GM12864 (cell line): ENCODE measurements around the gene OBP2B.
"Not testable (repeated sequence)": the region's sequence is repeated elsewhere in the genome, so short reads cannot be mapped to it uniquely, and the experiment has no call there.

Source experiments
- DNase-seq: peaks from one replicate; pipeline ENCODE4 v3.0.0-alpha.2; 2011; ENCODE audit warnings: low read depth
- H3K4me3 ChIP-seq: 2 replicates; pipeline ENCODE4 v1.5.1; 2011; ENCODE audit warnings: mild to moderate bottlenecking, low read depth, low read length, control low read depth
- TF ChIP-seq, protein P1 (sequence below): IDR thresholded peaks from 2 replicates; pipeline ENCODE4 v1.5.1; 2011; ENCODE audit warnings: low read depth, mild to moderate bottlenecking, moderate library complexity, low read length, control low read depth, inconsistent platforms; ENCODE audit errors: missing control alignments

OBP2B gene

DNA sequence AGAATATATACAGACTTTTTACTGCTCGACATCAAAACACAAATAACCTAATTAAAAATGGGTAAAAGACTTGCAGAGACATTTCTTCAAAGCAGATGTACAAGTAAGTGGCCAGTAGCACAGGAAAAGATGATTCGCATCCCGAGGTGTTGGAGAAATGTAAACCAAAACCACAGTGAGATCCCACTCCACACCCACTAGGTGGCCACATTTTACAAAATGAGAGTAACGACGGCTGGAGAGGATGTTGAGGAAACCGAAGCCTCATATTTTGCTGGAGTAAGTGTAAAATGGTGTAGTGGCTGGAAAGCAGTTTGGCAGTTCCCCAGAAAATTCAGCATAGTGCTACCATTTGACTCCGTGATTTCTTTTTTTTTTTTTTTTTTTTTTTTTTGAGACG, 24.1 kb downstream of the OBP2B start:
- TF ChIP-seq, protein P1, sequence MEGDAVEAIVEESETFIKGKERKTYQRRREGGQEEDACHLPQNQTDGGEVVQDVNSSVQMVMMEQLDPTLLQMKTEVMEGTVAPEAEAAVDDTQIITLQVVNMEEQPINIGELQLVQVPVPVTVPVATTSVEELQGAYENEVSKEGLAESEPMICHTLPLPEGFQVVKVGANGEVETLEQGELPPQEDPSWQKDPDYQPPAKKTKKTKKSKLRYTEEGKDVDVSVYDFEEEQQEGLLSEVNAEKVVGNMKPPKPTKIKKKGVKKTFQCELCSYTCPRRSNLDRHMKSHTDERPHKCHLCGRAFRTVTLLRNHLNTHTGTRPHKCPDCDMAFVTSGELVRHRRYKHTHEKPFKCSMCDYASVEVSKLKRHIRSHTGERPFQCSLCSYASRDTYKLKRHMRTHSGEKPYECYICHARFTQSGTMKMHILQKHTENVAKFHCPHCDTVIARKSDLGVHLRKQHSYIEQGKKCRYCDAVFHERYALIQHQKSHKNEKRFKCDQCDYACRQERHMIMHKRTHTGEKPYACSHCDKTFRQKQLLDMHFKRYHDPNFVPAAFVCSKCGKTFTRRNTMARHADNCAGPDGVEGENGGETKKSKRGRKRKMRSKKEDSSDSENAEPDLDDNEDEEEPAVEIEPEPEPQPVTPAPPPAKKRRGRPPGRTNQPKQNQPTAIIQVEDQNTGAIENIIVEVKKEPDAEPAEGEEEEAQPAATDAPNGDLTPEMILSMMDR, result peak; percentile 59
- H3K4me3 ChIP-seq, result no peak overlapping the region
- no peak for DNase-seq

DNA sequence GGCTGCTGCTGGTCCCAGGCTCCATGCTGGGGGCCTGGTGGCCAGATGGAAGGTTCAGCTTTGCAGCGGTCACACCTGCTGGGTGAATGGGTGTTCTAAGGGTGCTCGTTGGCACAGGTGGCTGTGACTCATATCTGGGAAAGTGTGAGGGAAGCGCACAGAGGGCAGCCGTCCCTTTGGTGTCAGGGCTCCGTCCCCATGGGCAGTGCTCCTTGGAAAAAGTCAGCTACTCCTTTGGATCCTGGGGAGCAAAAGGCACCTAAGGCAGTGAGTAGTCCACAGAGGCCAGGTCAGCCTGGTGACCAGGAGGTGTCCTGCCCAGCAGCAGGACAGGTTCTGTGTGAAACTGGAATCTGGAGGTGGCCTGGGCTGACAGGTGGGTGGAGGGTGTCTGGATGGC, 26.9 kb downstream of the OBP2B start:
- no peak for DNase-seq
- no peak overlapping the region for H3K4me3 ChIP-seq
- TF ChIP-seq, protein P1, result no peak

DNA sequence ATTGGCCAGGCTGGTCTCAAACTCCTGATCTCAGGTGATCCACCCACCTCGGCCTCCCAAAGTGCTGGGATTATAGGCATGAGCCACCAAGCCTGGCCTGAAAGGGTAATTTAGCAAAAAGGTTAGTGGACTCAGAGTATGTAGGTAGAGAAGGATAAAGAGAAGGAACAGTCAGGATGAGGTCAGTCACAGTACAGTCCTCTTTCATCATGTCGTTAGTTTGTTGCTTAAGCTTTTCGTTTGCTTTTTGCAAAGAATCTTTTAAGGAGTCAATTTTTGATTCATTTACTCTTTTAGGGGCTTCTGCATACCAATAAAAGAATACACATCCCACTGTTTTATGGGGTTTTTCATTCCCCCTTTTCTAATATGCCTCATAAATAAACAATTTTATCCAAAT, 27.5 kb downstream of the OBP2B start:
- DNase-seq, result no peak
- TF ChIP-seq, protein P1, result no peak
- H3K4me3 ChIP-seq, result no peak overlapping the region

DNA sequence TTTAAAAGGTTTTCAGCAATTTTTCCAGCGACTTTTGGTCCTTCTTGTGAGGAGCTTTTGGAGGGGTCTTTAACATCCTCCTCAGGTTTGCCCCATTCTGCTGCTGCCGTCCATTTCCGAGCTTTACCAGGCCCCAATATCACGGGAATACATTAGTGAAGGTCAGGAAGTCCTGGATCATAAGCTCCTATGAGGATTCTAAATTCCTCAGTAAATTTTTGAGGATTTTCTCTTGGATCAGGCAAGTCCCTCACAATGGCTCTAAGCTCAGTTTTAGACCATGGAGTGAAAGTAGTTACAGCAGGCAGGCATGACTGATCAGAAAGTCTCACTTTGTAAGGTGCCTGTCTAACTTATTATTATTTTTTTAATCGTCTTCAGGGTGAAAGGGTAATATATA, 28.1 kb downstream of the OBP2B start:
- TF ChIP-seq, protein P1, result no peak

DNA sequence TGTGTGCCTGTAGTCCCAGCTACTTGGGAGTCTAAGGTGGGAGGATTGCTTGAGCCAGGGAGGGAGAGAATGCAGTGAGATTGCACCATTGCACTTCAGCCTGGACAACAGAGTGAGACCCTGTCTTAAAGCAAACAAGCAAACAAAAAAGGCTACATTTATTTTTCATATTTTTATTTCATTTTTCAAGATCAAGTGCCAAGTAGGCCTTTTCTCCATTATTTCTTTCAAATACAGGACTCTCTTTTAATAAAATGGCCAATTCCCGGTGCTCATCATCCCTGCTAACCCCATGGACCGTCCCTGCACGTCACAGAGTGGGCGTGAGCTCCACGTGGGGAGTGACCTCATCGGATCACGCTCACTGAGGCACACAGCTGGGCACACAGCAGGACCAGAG, 36.0 kb downstream of the OBP2B start:
- DNase-seq, result no peak
- TF ChIP-seq, protein P1, result no peak
- H3K4me3 ChIP-seq, result no peak overlapping the region

More for the DNA sequence above, 28.1 kb downstream of the OBP2B start:
- no peak for DNase-seq
- no peak overlapping the region for H3K4me3 ChIP-seq

DNA sequence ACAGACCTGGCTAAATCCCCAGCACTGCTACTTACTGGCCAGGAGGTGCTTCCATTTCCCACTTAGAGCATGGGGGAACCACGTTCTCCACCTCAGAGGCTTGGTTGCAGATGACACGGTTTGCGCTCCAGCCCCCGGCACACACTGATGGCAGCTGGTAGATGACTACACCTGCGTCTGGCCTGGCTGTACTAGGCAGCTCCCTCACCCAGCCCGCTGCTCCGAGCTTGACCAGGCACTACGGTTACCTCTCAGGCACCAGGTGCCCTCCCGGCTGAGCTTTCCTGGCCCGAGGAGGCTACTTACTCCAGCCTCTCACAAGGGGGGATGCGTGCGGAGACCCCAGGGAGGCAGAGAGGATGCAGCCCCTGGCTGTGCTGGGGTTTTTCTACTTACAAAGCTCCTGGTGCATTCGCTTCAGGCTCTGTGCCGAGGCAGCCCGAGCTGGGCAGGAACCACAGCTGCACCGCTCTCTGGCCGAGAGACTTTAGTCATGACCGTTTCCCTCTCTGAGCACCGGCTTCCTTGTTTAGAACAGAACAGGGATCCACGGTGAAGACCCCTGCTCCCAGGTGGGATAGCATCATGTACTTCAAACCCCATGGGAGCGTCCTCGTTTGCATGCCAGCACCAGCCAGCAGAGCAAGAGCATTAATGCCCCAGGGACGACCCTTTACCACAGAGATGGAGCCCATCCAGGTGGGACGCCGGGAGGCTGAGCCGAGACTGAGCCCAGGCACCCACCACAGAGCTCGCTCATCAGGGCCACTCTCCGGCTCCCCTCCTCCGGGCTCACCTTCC, 37.7 kb downstream of the OBP2B start:
- H3K4me3 ChIP-seq, result no peak overlapping the region
- TF ChIP-seq, protein P1, result no peak
- DNase-seq, result no peak

DNA sequence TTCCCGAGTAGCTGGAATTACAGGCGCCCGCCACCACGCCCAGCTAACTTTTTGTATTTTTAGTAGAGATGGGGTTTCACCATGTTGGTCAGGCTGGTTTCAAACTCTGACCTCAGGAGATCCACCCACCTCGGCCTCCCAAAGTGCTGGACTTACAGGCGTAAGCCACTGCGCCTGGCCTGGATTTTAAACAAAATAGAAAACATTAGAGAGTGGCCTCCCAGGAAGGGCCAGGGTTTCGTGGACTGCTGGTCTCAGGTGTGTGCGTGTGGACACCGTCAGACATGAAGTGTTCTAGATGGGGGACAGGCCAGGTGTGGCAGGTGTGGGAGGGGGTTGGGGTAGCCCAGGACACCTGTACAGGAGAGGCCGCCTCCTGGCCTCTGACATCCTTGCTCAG, 38.3 kb downstream of the OBP2B start:
- TF ChIP-seq, protein P1, result no peak
- no peak overlapping the region for H3K4me3 ChIP-seq

DNA sequence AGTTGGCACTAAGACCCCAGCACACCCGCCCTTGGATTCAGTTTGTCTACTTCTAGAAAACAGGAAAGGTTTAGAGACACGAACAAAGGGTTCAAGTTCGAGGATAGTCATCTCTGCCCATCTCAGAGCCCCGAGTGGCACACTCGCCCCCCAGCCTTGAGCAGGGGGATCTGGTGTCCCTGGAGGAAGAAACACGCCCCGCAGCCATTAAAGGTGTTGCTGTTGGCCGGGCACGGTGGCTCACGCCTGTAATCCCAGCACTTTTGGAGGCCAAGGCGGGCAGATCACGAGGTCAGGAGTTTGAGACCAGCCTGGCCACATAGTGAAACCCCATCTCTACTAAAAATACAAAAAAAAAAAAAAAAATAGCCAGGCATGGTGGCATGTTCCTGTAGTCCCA, 39.4 kb downstream of the OBP2B start:
- DNase-seq, H3K4me3 ChIP-seq: not testable (repeated sequence)

More for the DNA sequence above, 38.3 kb downstream of the OBP2B start:
- no peak for DNase-seq
